Thyroid gland (tissue), 4 donors: ENCODE results near the gene ABCG8.

ENCODE experiments used
- POLR2A ChIP-seq, 2 donors: fragments of 450-650 bp; IDR thresholded peaks; one replicate each; pipeline ENCODE4 v1.6.1; 2017; ENCODE audit warnings: antibody characterized with exemption in 2 of 2, mild to moderate bottlenecking in 2 of 2, moderate library complexity in 1 of 2
- TF ChIP-seq, protein P1 (sequence below), 6 experiments: fragments of 200-600 bp in 3 of 6; fragments of 450-650 bp in 3 of 6; sonication (generic) in 3 of 6; IDR thresholded peaks; one replicate each; pipeline ENCODE4 v1.5.1; 2016 to 2019; ENCODE audit warnings: antibody characterized with exemption in 6 of 6, mild to moderate bottlenecking in 2 of 6, inconsistent platforms in 1 of 6, moderate library complexity in 1 of 6

DNA sequence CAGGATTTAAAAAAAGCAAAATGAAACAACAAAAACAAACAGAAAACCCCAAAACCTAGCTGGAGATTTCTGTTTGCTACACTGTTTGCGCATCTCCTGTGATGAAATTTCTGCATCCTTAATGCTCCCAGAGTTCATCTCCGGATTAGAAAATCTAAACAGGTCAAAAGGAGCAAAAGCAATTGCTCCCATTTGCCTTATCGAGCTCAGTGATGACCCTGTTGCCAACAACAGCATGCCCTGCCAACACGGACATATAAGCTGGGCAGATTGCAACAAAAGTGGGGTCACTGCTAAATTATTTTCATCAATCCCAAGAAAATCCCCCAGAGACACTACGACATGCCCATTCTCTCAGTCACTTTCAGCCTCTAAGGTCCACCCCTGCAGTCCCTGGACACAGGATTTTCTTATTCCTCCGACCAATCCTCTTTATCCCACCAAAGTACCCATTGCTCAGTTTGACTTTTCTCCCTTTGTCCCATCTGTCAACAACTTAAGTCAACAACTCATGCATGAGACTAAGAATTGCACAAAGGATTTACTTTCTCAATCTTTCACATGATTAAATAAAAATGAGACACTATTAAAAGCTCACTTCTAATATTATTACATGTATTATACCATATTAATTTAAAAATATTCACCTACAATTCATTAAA, 67.8 kb downstream of the ABCG8 start:
- TF ChIP-seq, protein P1, sequence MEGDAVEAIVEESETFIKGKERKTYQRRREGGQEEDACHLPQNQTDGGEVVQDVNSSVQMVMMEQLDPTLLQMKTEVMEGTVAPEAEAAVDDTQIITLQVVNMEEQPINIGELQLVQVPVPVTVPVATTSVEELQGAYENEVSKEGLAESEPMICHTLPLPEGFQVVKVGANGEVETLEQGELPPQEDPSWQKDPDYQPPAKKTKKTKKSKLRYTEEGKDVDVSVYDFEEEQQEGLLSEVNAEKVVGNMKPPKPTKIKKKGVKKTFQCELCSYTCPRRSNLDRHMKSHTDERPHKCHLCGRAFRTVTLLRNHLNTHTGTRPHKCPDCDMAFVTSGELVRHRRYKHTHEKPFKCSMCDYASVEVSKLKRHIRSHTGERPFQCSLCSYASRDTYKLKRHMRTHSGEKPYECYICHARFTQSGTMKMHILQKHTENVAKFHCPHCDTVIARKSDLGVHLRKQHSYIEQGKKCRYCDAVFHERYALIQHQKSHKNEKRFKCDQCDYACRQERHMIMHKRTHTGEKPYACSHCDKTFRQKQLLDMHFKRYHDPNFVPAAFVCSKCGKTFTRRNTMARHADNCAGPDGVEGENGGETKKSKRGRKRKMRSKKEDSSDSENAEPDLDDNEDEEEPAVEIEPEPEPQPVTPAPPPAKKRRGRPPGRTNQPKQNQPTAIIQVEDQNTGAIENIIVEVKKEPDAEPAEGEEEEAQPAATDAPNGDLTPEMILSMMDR (IDR thresholded peaks at IDR 0.05): no peak
- TF ChIP-seq POLR2A (IDR thresholded peaks at IDR 0.05): no peak
